ENCODE results near the gene DDX43. TPM values are rescaled to one million over a fixed set of nuclear protein-coding genes. Genes with fewer than 3 reads are reported as not detected.

The DDX43 gene
- total RNA-seq, 1 experiment from 2014 or later, result not detected

DNA sequence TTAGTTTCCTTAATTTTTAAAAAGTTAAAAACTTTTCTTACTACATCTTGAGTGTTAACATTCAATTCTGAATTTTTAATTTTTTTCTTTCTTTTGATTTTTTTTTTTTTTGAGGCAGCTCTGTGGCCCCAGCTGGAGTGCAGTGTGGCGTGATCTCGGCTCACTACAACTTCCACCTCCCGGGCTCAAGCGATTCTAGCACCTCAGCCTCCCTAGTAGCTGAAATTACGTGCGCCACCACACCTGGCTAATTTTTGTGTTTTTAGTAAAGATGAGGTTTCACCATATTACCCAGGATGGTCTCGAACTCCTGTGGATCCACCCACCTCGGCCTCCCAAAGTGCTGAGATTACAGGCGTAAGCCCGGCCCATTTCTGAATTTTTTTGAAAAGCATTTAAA lies 1.2 kb downstream of the DDX43 start:
- H3K36me3 Mint-ChIP-seq (ENCODE audit: insufficient read depth, unreplicated experiment), result no peaks in the 10 kb centered on the region
- ChIA-PET CTCF (interaction anchor here (0.7 kb wide), 1 partner anchor 56 kb away, joined by 3 read pairs; no protein-coding TSS in a partner anchor), POLR2A (no interaction called here)
- no peaks in the 10 kb centered on the region for H3K9me3 ChIP-seq
- H3K9me3 Mint-ChIP-seq (ENCODE audit: unreplicated experiment), result no peaks in the 10 kb centered on the region
- peaks cover 7% of the 10 kb centered on the region for H3K4me1 Mint-ChIP-seq (ENCODE audit: low read depth, unreplicated experiment)
- no peaks in the 10 kb centered on the region for H3K36me3 ChIP-seq (ENCODE audit: control insufficient read depth, insufficient read depth, low read length)
- H3K27ac Mint-ChIP-seq (ENCODE audit: unreplicated experiment), result no peak overlapping the region
- no peaks in the 10 kb centered on the region for H3K27me3 Mint-ChIP-seq (ENCODE audit: insufficient read depth, unreplicated experiment)
- no peak for TF ChIP-seq CTCF (IDR thresholded peaks at IDR 0.05; ENCODE audit: insufficient read depth in 1 of 2, low read depth in 1 of 2, low read length in 1 of 2, severe bottlenecking in 1 of 2, unreplicated experiment in 1 of 2)
- no peak overlapping the region for H3K4me3 Mint-ChIP-seq (ENCODE audit: unreplicated experiment)
- no TSS peak for BruUV-seq (replicated peaks)
- DNase-seq, result no peak
- no peak overlapping the region for H3K4me3 ChIP-seq (ENCODE audit: low read depth, low read length)
- no peaks in the 10 kb centered on the region for H3K27me3 ChIP-seq (replicated peaks; ENCODE audit: control insufficient read depth, insufficient read depth, low read length)
- H3K4me1 ChIP-seq, result no peaks in the 10 kb centered on the region
- intact Hi-C loops (cut with micrococcal nuclease; ENCODE audit: unreplicated experiment), result no loop called here

GRCh38 chr6:73400656-73401055 lies 6.0 kb downstream of the DDX43 start:
- Mint-ChIP-seq H3K4me1 (ENCODE audit: low read depth, unreplicated experiment) (peaks cover 7% of the 10 kb centered on the region), H3K27me3 (ENCODE audit: insufficient read depth, unreplicated experiment) (no peaks in the 10 kb centered on the region), H3K36me3 (ENCODE audit: insufficient read depth, unreplicated experiment) (no peaks in the 10 kb centered on the region), H3K4me3 (ENCODE audit: unreplicated experiment) (no peak overlapping the region), H3K9me3 (ENCODE audit: unreplicated experiment) (no peaks in the 10 kb centered on the region), H3K27ac (ENCODE audit: unreplicated experiment) (no peak overlapping the region)
- H3K9me3 ChIP-seq, result no peaks in the 10 kb centered on the region
- no peaks in the 10 kb centered on the region for H3K4me1 ChIP-seq
- H3K4me3 ChIP-seq (ENCODE audit: low read depth, low read length), result no peak overlapping the region
- TF ChIP-seq CTCF (IDR thresholded peaks at IDR 0.05; ENCODE audit: insufficient read depth in 1 of 2, low read depth in 1 of 2, low read length in 1 of 2, severe bottlenecking in 1 of 2, unreplicated experiment in 1 of 2), result no peak
- no peak for DNase-seq
- no TSS peak for BruUV-seq (replicated peaks)
- H3K36me3 ChIP-seq (ENCODE audit: control insufficient read depth, insufficient read depth, low read length), result no peaks in the 10 kb centered on the region
- POLR2A ChIA-PET, result no interaction called here
- intact Hi-C loops (cut with micrococcal nuclease; ENCODE audit: unreplicated experiment), result no loop called here
- no peaks in the 10 kb centered on the region for H3K27me3 ChIP-seq (replicated peaks; ENCODE audit: control insufficient read depth, insufficient read depth, low read length)
- CTCF ChIA-PET, result no interaction called here

DNA sequence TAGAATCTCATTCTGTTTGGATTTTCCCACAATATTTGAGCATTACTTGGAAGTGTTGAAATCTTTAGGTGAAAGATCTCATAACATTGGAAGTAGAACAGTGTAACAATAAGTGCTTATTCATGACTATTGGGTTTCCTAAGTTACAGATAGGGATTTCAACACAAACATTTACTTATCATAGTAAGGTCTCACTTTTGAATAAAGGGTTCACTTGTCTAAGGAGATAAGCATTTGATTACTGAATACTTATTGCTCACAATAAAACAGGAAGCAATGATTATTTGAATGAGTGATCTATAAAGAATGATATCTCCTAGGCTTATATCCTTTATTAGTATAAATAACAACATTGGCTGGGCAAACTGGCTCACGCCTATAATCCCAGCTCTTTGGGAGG lies 14.8 kb downstream of the DDX43 start:
- no peak for DNase-seq
- Histone ChIP-seq H3K4me3 (ENCODE audit: low read depth, low read length) (no peak overlapping the region), H3K27me3 (replicated peaks; ENCODE audit: control insufficient read depth, insufficient read depth, low read length) (no peaks in the 10 kb centered on the region), H3K36me3 (ENCODE audit: control insufficient read depth, insufficient read depth, low read length) (no peaks in the 10 kb centered on the region), H3K9me3 (no peaks in the 10 kb centered on the region), H3K4me1 (no peaks in the 10 kb centered on the region)
- Mint-ChIP-seq H3K27ac (ENCODE audit: unreplicated experiment) (no peak overlapping the region), H3K4me1 (ENCODE audit: low read depth, unreplicated experiment) (no peaks in the 10 kb centered on the region), H3K9me3 (ENCODE audit: unreplicated experiment) (no peaks in the 10 kb centered on the region), H3K36me3 (ENCODE audit: insufficient read depth, unreplicated experiment) (peaks cover 6% of the 10 kb centered on the region), H3K27me3 (ENCODE audit: insufficient read depth, unreplicated experiment) (no peaks in the 10 kb centered on the region), H3K4me3 (ENCODE audit: unreplicated experiment) (no peak overlapping the region)
- BruUV-seq (replicated peaks), result no TSS peak
- intact Hi-C loops (cut with micrococcal nuclease; ENCODE audit: unreplicated experiment), result no loop called here
- TF ChIP-seq CTCF (IDR thresholded peaks at IDR 0.05; ENCODE audit: insufficient read depth in 1 of 2, low read depth in 1 of 2, low read length in 1 of 2, severe bottlenecking in 1 of 2, unreplicated experiment in 1 of 2), result no peak
- ChIA-PET CTCF (no interaction called here), POLR2A (no interaction called here)

All from Caco-2 (cell line).